Measurements from ENCODE around the gene TMEM273.

Gene TMEM273

DNA sequence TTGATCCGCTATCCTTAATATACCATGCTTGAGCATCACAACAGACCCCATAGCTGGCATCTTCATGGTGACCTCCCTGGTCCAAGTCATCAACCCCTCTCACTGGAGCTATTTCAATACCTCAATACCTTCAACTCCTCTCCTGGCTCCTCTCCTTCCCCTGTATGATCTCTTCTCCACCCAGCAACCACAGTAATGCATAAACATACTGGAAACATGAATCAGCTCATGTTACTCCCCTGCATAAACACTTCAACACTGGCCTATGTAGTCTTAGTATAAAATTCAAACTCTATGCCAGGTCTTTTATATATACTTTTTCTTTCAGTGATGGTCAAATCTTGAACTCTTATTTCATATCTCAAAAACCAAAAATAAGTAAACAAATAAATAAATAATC, 31.8 kb upstream of the TMEM273 start:
- H3K9me3 ChIP-seq (ENCODE audit: control insufficient read depth, low read length): peaks cover 4% of the 10 kb centered on the region
- DNase-seq: no peak
- H3K27me3 ChIP-seq (ENCODE audit: control insufficient read depth in 1 of 2, insufficient read depth in 1 of 2, low read length in 2 of 2): peaks cover under 1 to 35% of the 10 kb centered on the region in 2 experiments
- H3K27ac ChIP-seq (ENCODE audit: low read length, poor library complexity, severe bottlenecking): no peak overlapping the region
- no peaks in the 10 kb centered on the region for H3K4me1 ChIP-seq (ENCODE audit: control insufficient read depth, insufficient read depth, low read depth, low read length)
- no peak overlapping the region for H2BK5ac ChIP-seq (ENCODE audit: low read depth, low read length, poor library complexity, severe bottlenecking)
- H2BK120ac ChIP-seq (ENCODE audit: low read depth, low read length): no peak overlapping the region
- WGBS: 80% methylated on average over 1 of the region's 1 CpG
- no peak overlapping the region for H4K91ac ChIP-seq (ENCODE audit: low read length)
- no peak overlapping the region for H3K9ac ChIP-seq (ENCODE audit: low read length)
- no peaks in the 10 kb centered on the region for H3K36me3 ChIP-seq (ENCODE audit: control insufficient read depth in 1 of 2, insufficient read depth in 2 of 2, low read depth in 1 of 2, low read length in 2 of 2)
- no peak overlapping the region for H3K23ac ChIP-seq (ENCODE audit: low read length in 2 of 2)
- no peak overlapping the region for H3K4me3 ChIP-seq (ENCODE audit: insufficient read depth in 1 of 2, low read depth in 1 of 2, low read length in 2 of 2)
- no peak overlapping the region for H3K4me2 ChIP-seq (ENCODE audit: low read length, poor library complexity, severe bottlenecking)
- H3K14ac ChIP-seq (ENCODE audit: low read length in 2 of 2): no peak overlapping the region
- H2AK5ac ChIP-seq (ENCODE audit: low read length, severe bottlenecking): no peak overlapping the region
- no peak overlapping the region for H2BK12ac ChIP-seq (ENCODE audit: low read length in 2 of 2)
- H3K79me1 ChIP-seq (replicated peaks; ENCODE audit: low read length, poor library complexity, severe bottlenecking): no peaks in the 10 kb centered on the region
- H2AFZ ChIP-seq (ENCODE audit: low read depth, low read length): no peak overlapping the region
- no peak overlapping the region for H3K4ac ChIP-seq (ENCODE audit: low read depth in 1 of 2, low read length in 2 of 2)
- H4K8ac ChIP-seq (ENCODE audit: low read length): no peak overlapping the region
- no peak overlapping the region for H2BK15ac ChIP-seq (ENCODE audit: low read depth, poor library complexity, severe bottlenecking)
- H3K18ac ChIP-seq (ENCODE audit: low read depth in 1 of 2, low read length in 2 of 2): no peak overlapping the region

DNA sequence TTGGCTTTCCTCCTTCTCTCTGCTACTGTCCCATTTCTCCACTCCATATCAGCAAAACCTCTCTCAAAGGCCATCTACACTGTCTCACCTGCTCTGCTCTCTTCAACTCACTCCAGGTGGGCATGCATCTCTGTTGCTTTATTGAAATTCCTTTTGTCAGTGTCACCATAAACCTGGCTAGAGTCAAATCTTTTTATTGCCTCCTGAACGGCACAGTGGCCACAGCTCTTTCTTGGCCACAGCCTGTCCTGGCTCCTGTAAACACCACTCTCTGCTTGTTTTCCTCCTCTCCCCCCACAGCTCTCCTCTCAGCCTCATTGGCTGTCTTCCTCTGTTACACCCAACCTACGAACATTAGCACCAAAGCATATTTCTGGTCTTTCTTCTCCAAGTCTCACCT, 31.1 kb upstream of the TMEM273 start:
- Histone ChIP-seq H3K4me3 (ENCODE audit: insufficient read depth in 1 of 2, low read depth in 1 of 2, low read length in 2 of 2) (no peak overlapping the region), H3K36me3 (ENCODE audit: control insufficient read depth in 1 of 2, insufficient read depth in 2 of 2, low read depth in 1 of 2, low read length in 2 of 2) (no peaks in the 10 kb centered on the region), H3K23ac (ENCODE audit: low read length in 2 of 2) (no peak overlapping the region), H3K9me3 (ENCODE audit: control insufficient read depth, low read length) (peaks cover 4% of the 10 kb centered on the region), H2BK5ac (ENCODE audit: low read depth, low read length, poor library complexity, severe bottlenecking) (no peak overlapping the region), H2AK5ac (ENCODE audit: low read length, severe bottlenecking) (no peak overlapping the region), H4K91ac (ENCODE audit: low read length) (no peak overlapping the region), H3K27me3 (ENCODE audit: control insufficient read depth in 1 of 2, insufficient read depth in 1 of 2, low read length in 2 of 2) (peaks cover 0 to 42% of the 10 kb centered on the region in 2 experiments), H3K4ac (ENCODE audit: low read depth in 1 of 2, low read length in 2 of 2) (no peak overlapping the region), H3K4me2 (ENCODE audit: low read length, poor library complexity, severe bottlenecking) (no peak overlapping the region), H2BK15ac (ENCODE audit: low read depth, poor library complexity, severe bottlenecking) (no peak overlapping the region), H3K9ac (ENCODE audit: low read length) (no peak overlapping the region), H4K8ac (ENCODE audit: low read length) (no peak overlapping the region), H3K18ac (ENCODE audit: low read depth in 1 of 2, low read length in 2 of 2) (no peak overlapping the region), H2BK12ac (ENCODE audit: low read length in 2 of 2) (no peak overlapping the region), H3K14ac (ENCODE audit: low read length in 2 of 2) (no peak overlapping the region), H3K79me1 (replicated peaks; ENCODE audit: low read length, poor library complexity, severe bottlenecking) (no peaks in the 10 kb centered on the region), H3K4me1 (ENCODE audit: control insufficient read depth, insufficient read depth, low read depth, low read length) (no peaks in the 10 kb centered on the region), H2BK120ac (ENCODE audit: low read depth, low read length) (no peak overlapping the region), H3K27ac (ENCODE audit: low read length, poor library complexity, severe bottlenecking) (no peak overlapping the region), H2AFZ (ENCODE audit: low read depth, low read length) (no peak overlapping the region)
- WGBS: 48% methylated on average over 2 of the region's 2 CpGs
- DNase-seq: no peak

DNA sequence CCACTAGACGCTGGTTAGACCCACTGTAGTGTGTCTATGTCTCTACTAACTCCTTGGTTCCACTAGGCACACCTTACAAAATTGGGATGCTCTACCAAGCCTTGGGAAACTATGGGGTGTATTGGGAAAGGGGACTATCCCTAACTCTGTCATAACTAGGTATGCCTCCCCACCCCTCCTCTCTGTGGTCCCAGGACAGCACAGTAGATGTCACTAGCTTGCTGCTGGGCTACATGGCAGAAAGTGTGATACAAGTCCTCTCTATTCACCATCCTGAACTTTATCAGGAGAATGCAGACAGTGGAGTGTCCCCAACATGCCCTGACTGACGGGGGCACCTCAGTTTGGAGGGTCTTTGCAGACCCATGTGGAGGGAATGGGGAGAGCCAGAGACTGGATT, 30.3 kb upstream of the TMEM273 start:
- Histone ChIP-seq H3K4me2 (ENCODE audit: low read length, poor library complexity, severe bottlenecking) (no peak overlapping the region), H2BK5ac (ENCODE audit: low read depth, low read length, poor library complexity, severe bottlenecking) (no peak overlapping the region), H2BK15ac (ENCODE audit: low read depth, poor library complexity, severe bottlenecking) (no peak overlapping the region), H3K9me3 (ENCODE audit: control insufficient read depth, low read length) (peaks cover under 1% of the 10 kb centered on the region), H3K4ac (ENCODE audit: low read depth in 1 of 2, low read length in 2 of 2) (no peak overlapping the region), H2BK12ac (ENCODE audit: low read length in 2 of 2) (no peak overlapping the region), H3K36me3 (ENCODE audit: control insufficient read depth in 1 of 2, insufficient read depth in 2 of 2, low read depth in 1 of 2, low read length in 2 of 2) (no peaks in the 10 kb centered on the region), H3K14ac (ENCODE audit: low read length in 2 of 2) (no peak overlapping the region), H2AFZ (ENCODE audit: low read depth, low read length) (no peak overlapping the region), H3K18ac (ENCODE audit: low read depth in 1 of 2, low read length in 2 of 2) (no peak overlapping the region), H2AK5ac (ENCODE audit: low read length, severe bottlenecking) (no peak overlapping the region), H3K27ac (ENCODE audit: low read length, poor library complexity, severe bottlenecking) (no peak overlapping the region), H3K27me3 (ENCODE audit: control insufficient read depth in 1 of 2, insufficient read depth in 1 of 2, low read length in 2 of 2) (peaks cover 0 to 47% of the 10 kb centered on the region in 2 experiments), H3K4me1 (ENCODE audit: control insufficient read depth, insufficient read depth, low read depth, low read length) (no peaks in the 10 kb centered on the region), H4K8ac (ENCODE audit: low read length) (no peak overlapping the region), H2BK120ac (ENCODE audit: low read depth, low read length) (no peak overlapping the region), H4K91ac (ENCODE audit: low read length) (no peak overlapping the region), H3K79me1 (replicated peaks; ENCODE audit: low read length, poor library complexity, severe bottlenecking) (no peaks in the 10 kb centered on the region), H3K9ac (ENCODE audit: low read length) (no peak overlapping the region), H3K4me3 (ENCODE audit: insufficient read depth in 1 of 2, low read depth in 1 of 2, low read length in 2 of 2) (no peak overlapping the region), H3K23ac (ENCODE audit: low read length in 2 of 2) (no peak overlapping the region)
- no peak for DNase-seq
- WGBS: 36% methylated on average over 2 of the region's 2 CpGs

DNA sequence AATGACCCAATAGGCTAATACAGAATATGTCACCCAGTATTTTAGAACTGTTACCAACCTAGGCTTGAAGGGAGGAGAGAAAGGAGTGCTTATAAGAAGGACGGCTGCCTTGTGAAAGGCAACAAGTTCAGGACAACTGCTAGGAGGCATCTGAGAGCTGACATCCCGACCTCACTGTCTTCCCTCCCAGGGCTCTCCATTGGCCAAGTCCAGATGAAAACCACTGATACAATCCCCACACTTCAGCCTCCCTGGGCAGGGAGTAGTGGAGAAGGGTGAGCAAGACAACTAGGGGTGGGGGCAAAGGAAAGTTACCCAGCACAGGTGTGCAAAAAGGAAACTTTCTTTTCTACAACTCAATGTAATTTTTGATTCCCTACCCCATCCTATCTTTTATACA, 29.5 kb upstream of the TMEM273 start:
- H3K27ac ChIP-seq (ENCODE audit: low read length, poor library complexity, severe bottlenecking): no peak overlapping the region
- H2BK15ac ChIP-seq (ENCODE audit: low read depth, poor library complexity, severe bottlenecking): no peak overlapping the region
- no peak overlapping the region for H4K91ac ChIP-seq (ENCODE audit: low read length)
- no peak overlapping the region for H3K23ac ChIP-seq (ENCODE audit: low read length in 2 of 2)
- H3K79me1 ChIP-seq (replicated peaks; ENCODE audit: low read length, poor library complexity, severe bottlenecking): no peaks in the 10 kb centered on the region
- no peak overlapping the region for H2BK5ac ChIP-seq (ENCODE audit: low read depth, low read length, poor library complexity, severe bottlenecking)
- H3K9ac ChIP-seq (ENCODE audit: low read length): no peak overlapping the region
- H2AK5ac ChIP-seq (ENCODE audit: low read length, severe bottlenecking): no peak overlapping the region
- no peak overlapping the region for H4K8ac ChIP-seq (ENCODE audit: low read length)
- no peak for DNase-seq
- no peak overlapping the region for H2BK120ac ChIP-seq (ENCODE audit: low read depth, low read length)
- no peak overlapping the region for H2AFZ ChIP-seq (ENCODE audit: low read depth, low read length)
- H3K36me3 ChIP-seq (ENCODE audit: control insufficient read depth in 1 of 2, insufficient read depth in 2 of 2, low read depth in 1 of 2, low read length in 2 of 2): no peaks in the 10 kb centered on the region
- H3K4me2 ChIP-seq (ENCODE audit: low read length, poor library complexity, severe bottlenecking): no peak overlapping the region
- no peaks in the 10 kb centered on the region for H3K9me3 ChIP-seq (ENCODE audit: control insufficient read depth, low read length)
- no peaks in the 10 kb centered on the region for H3K4me1 ChIP-seq (ENCODE audit: control insufficient read depth, insufficient read depth, low read depth, low read length)
- WGBS: 57% methylated on average over 2 of the region's 2 CpGs
- H3K4ac ChIP-seq (ENCODE audit: low read depth in 1 of 2, low read length in 2 of 2): no peak overlapping the region
- H3K4me3 ChIP-seq (ENCODE audit: insufficient read depth in 1 of 2, low read depth in 1 of 2, low read length in 2 of 2): no peak overlapping the region
- no peak overlapping the region for H3K14ac ChIP-seq (ENCODE audit: low read length in 2 of 2)
- no peak overlapping the region for H2BK12ac ChIP-seq (ENCODE audit: low read length in 2 of 2)
- peaks cover 0 to 55% of the 10 kb centered on the region in 2 experiments for H3K27me3 ChIP-seq (ENCODE audit: control insufficient read depth in 1 of 2, insufficient read depth in 1 of 2, low read length in 2 of 2)
- no peak overlapping the region for H3K18ac ChIP-seq (ENCODE audit: low read depth in 1 of 2, low read length in 2 of 2)

Measured in mesenchymal stem cell (in vitro differentiated cells and primary cell).